Esophagus muscularis mucosa (tissue), 4 donors: ENCODE results near the gene MYO1D.

Experiments
- EP300 ChIP-seq: sonication (generic); formaldehyde crosslinking; IDR thresholded peaks from one replicate; pipeline ENCODE4 v1.6.1; 2017; ENCODE audit warnings: antibody characterized with exemption
- POLR2A ChIP-seq: fragments of 450-650 bp; IDR thresholded peaks from one replicate; pipeline ENCODE4 v1.6.1; 2017; ENCODE audit warnings: antibody characterized with exemption, moderate library complexity, mild to moderate bottlenecking, low read depth
- POLR2AphosphoS5 ChIP-seq, 2 donors: sonication (generic); formaldehyde crosslinking; IDR thresholded peaks; one replicate each; pipeline ENCODE4 v1.6.1; 2017; ENCODE audit warnings: antibody characterized with exemption in 2 of 2
- TF ChIP-seq, protein P1 (sequence below), 3 experiments: fragments of 200-600 bp in 2 of 3; fragments of 450-650 bp in 1 of 3; sonication (generic) in 2 of 3; IDR thresholded peaks; one replicate each; pipeline ENCODE4 v1.5.1; 2017 to 2019; ENCODE audit warnings: antibody characterized with exemption in 3 of 3, mild to moderate bottlenecking in 2 of 3, moderate library complexity in 1 of 3

DNA sequence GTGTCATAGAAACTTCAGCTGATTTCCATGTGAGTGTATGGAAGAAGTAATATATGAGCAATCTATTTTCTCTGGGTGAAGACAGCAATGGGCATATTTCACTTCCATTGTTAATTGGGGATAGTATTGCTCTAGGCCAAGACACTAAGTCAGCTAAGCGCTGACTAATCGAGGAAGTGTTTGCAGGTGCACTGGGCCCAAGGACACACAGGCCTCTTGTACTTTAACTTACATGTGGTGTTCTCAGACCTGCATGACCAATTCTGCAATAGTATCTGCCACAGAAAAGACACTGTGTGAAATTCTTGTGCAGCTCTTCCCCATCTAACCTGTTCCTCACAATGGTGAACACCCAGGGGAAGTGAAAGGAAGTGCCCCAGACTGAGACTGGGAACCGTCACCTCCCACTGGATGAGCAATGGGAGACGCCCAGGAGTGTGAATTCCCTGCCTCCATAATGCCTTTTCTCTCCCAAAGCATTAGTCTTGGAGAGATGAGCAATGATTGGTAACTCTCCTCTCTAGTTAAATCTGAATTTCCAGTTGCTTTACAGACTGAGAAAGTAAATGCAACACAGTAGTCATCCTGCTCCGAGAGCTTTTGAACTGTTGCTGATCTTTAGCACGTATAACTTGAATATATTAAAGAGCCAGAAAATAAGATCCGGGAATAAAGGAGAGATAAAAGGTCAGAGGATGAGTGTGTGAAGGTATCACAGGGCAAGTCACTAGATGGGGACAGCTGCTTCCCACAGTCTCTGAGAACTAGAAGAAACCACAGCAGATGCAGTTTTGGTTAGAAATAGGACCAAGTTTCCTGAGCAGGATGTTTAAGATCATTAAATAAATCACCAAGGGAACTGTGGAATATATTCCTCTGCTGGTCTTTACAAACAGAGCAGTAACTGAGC is 307.5 kb downstream of the MYO1D start:
- TF ChIP-seq, protein P1, sequence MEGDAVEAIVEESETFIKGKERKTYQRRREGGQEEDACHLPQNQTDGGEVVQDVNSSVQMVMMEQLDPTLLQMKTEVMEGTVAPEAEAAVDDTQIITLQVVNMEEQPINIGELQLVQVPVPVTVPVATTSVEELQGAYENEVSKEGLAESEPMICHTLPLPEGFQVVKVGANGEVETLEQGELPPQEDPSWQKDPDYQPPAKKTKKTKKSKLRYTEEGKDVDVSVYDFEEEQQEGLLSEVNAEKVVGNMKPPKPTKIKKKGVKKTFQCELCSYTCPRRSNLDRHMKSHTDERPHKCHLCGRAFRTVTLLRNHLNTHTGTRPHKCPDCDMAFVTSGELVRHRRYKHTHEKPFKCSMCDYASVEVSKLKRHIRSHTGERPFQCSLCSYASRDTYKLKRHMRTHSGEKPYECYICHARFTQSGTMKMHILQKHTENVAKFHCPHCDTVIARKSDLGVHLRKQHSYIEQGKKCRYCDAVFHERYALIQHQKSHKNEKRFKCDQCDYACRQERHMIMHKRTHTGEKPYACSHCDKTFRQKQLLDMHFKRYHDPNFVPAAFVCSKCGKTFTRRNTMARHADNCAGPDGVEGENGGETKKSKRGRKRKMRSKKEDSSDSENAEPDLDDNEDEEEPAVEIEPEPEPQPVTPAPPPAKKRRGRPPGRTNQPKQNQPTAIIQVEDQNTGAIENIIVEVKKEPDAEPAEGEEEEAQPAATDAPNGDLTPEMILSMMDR (IDR thresholded peaks at IDR 0.05), result no peak
- no peak for TF ChIP-seq POLR2A
- no peak for TF ChIP-seq POLR2AphosphoS5 (IDR thresholded peaks at IDR 0.05)
- no peak for TF ChIP-seq EP300
